AML-193 (cell line): ENCODE measurements around the gene SHISA2.

ENCODE experiments used
- DNase-seq, 2 experiments: peaks; one replicate each; lab custom pipeline; 2025; lab: John Stamatoyannopoulos, UW

The SHISA2 gene

GRCh38 chr13:26017932-26018665 lies 33.7 kb downstream of the SHISA2 start:
- DNase-seq: no peak

- no peak for DNase-seq
These were observed 34.5 kb downstream of the SHISA2 start for GRCh38 chr13:26017196-26017921.

GRCh38 chr13:26016189-26016588 lies 35.6 kb downstream of the SHISA2 start:
- DNase-seq: no peak

GRCh38 chr13:26015271-26016125 lies 36.3 kb downstream of the SHISA2 start:
- DNase-seq: no peak

- no peak for DNase-seq
These were observed 38.8 kb downstream of the SHISA2 start for GRCh38 chr13:26012995-26013394.

GRCh38 chr13:26011996-26012821 lies 39.6 kb downstream of the SHISA2 start:
- DNase-seq: no peak

GRCh38 chr13:26011208-26011573 lies 40.6 kb downstream of the SHISA2 start:
- no peak for DNase-seq

GRCh38 chr13:26010487-26011207 lies 41.2 kb downstream of the SHISA2 start:
- DNase-seq: no peak

- no peak for DNase-seq
These were observed 44.3 kb downstream of the SHISA2 start for GRCh38 chr13:26007261-26008125.
